HepG2 (cell line): ENCODE measurements around the gene YEATS4. TPM values are rescaled to one million over a fixed set of nuclear protein-coding genes. Genes with fewer than 3 reads are reported as not detected.

ENCODE experiments used
- AHR ChIP-seq: IDR thresholded peaks from 2 replicates; pipeline ENCODE4 v1.6.1; 2018; ENCODE audit warnings: missing genetic modification reagents, missing compliant biosample characterization
- ATF7 ChIP-seq, 2 experiments: fragments of 450-650 bp in 1 of 2; sonication (generic) in 1 of 2; formaldehyde crosslinking in 1 of 2; IDR thresholded peaks; 2 replicates each; pipeline versions ENCODE4 v1.4.0 to v1.6.1; 2016 to 2020; ENCODE audit warnings: antibody characterized with exemption in 1 of 2, mild to moderate bottlenecking in 1 of 2, missing genetic modification reagents in 1 of 2
- DZIP1 ChIP-seq: sonication (generic); formaldehyde crosslinking; IDR thresholded peaks from 2 replicates; pipeline ENCODE4 v1.5.0; 2020; ENCODE audit warnings: mild to moderate bottlenecking, missing genetic modification reagents
- HNRNPUL1 ChIP-seq: fragments of 200-400 bp; formaldehyde crosslinking; IDR thresholded peaks from 2 replicates; pipeline ENCODE4 v1.6.1; 2017; ENCODE audit warnings: low read depth, mild to moderate bottlenecking, low read length, moderate library complexity
- HOXA3 ChIP-seq: sonication (generic); formaldehyde crosslinking; IDR thresholded peaks from 2 replicates; pipeline ENCODE4 v1.5.0; 2020; ENCODE audit warnings: missing genetic modification reagents
- RORA ChIP-seq: sonication (generic); formaldehyde crosslinking; IDR thresholded peaks from 2 replicates; pipeline ENCODE4 v1.5.0; 2020; ENCODE audit warnings: mild to moderate bottlenecking, missing genetic modification reagents, moderate library complexity
- SAP130 ChIP-seq: IDR thresholded peaks from 2 replicates; pipeline ENCODE4 v1.6.1; 2016; ENCODE audit warnings: low read depth
- SNAI1 ChIP-seq: sonication (generic); formaldehyde crosslinking; IDR thresholded peaks from 2 replicates; pipeline ENCODE4 v1.5.0; 2020; ENCODE audit warnings: mild to moderate bottlenecking, missing genetic modification reagents, borderline replicate concordance
- TRAFD1 ChIP-seq: sonication (generic); formaldehyde crosslinking; IDR thresholded peaks from 2 replicates; pipeline ENCODE4 v1.5.1; 2020; ENCODE audit warnings: missing genetic modification reagents, mild to moderate bottlenecking, borderline replicate concordance
- ZBTB7A ChIP-seq: sonication (generic); formaldehyde crosslinking; IDR thresholded peaks from 2 replicates; pipeline ENCODE4 v1.8.0; 2022; ENCODE audit warnings: mild to moderate bottlenecking, missing genetic modification reagents
- ZNF160 ChIP-seq: sonication (generic); formaldehyde crosslinking; IDR thresholded peaks from 2 replicates; pipeline ENCODE4 v1.8.0; 2022; ENCODE audit warnings: mild to moderate bottlenecking, inconsistent platforms, missing genetic modification reagents
- ZNF234 ChIP-seq: sonication (generic); formaldehyde crosslinking; conservative IDR thresholded peaks from 2 replicates; pipeline ENCODE4 v1.5.1; 2020; ENCODE audit warnings: mild to moderate bottlenecking, missing genetic modification reagents
- ZNF296 ChIP-seq: sonication (generic); formaldehyde crosslinking; conservative IDR thresholded peaks from 2 replicates; pipeline ENCODE4 v1.5.0; 2020; ENCODE audit warnings: mild to moderate bottlenecking, missing genetic modification reagents
- ZNF350 ChIP-seq: sonication (generic); formaldehyde crosslinking; IDR thresholded peaks from 2 replicates; pipeline ENCODE4 v1.4.0; 2020; ENCODE audit warnings: mild to moderate bottlenecking, low read depth, missing genetic modification reagents, borderline replicate concordance
- ZNF460 ChIP-seq: sonication (generic); formaldehyde crosslinking; IDR thresholded peaks from 2 replicates; pipeline ENCODE4 v1.5.1; 2020; ENCODE audit warnings: missing genetic modification reagents, mild to moderate bottlenecking, borderline replicate concordance
- ZNF564 ChIP-seq: sonication (generic); formaldehyde crosslinking; IDR thresholded peaks from 2 replicates; pipeline ENCODE4 v1.8.1; 2023; ENCODE audit warnings: mild to moderate bottlenecking, missing genetic modification reagents
- ZNF607 ChIP-seq: sonication (generic); formaldehyde crosslinking; IDR thresholded peaks from 2 replicates; pipeline ENCODE4 v1.5.1; 2020; ENCODE audit warnings: missing genetic modification reagents, mild to moderate bottlenecking, borderline replicate concordance
- ZNF644 ChIP-seq: IDR thresholded peaks from 2 replicates; pipeline ENCODE4 v1.6.1; 2016; ENCODE audit warnings: low read depth
- ZNF720 ChIP-seq: sonication (generic); formaldehyde crosslinking; IDR thresholded peaks from 2 replicates; pipeline ENCODE4 v1.4.0; 2020; ENCODE audit warnings: missing genetic modification reagents
- ZNF777 ChIP-seq: sonication (generic); formaldehyde crosslinking; IDR thresholded peaks from 2 replicates; pipeline ENCODE4 v1.4.0; 2020; ENCODE audit warnings: missing genetic modification reagents
- ZNF850 ChIP-seq: sonication (generic); formaldehyde crosslinking; conservative IDR thresholded peaks from 2 replicates; pipeline ENCODE4 v1.9.0; 2021; ENCODE audit warnings: mild to moderate bottlenecking, missing genetic modification reagents
- ZSCAN12 ChIP-seq: sonication (generic); formaldehyde crosslinking; IDR thresholded peaks from 2 replicates; pipeline ENCODE4 v1.9.0; 2021; ENCODE audit warnings: mild to moderate bottlenecking, missing genetic modification reagents
- polyA plus RNA-seq, 8 experiments: library from polyadenylated mRNA; depleted of rRNA in 3 of 8; stranded (reverse) in 7 of 8; unstranded in 1 of 8; fragments of >200 nt; fragmentation: Illumina TruSeq in 4 of 8; extraction: Trizol in 4 of 8; gene quantifications; 2 replicates each; pipeline versions ENCODE4 v1.2.1 to v1.2.3, GENCODE V29; 2011 to 2016; ENCODE audit warnings: low read depth in 4 of 8, missing spikeins in 1 of 8, mixed read lengths in 1 of 8; ENCODE audit not compliant: insufficient read depth in 1 of 8
- total RNA-seq, 5 experiments: library from RNA; depleted of rRNA; stranded (reverse); fragments of >200 nt; fragmentation: Illumina TruSeq; extraction: Trizol; gene quantifications; 2 replicates each; pipeline ENCODE4 v1.2.3, GENCODE V29; 2016; ENCODE audit warnings: low read depth in 1 of 5
- TF ChIP-seq, protein P1 (sequence below), 2 experiments: IDR thresholded peaks; 2 replicates each; pipeline ENCODE4 v1.6.1; 2011 to 2012; ENCODE audit warnings: low read length in 2 of 2, borderline replicate concordance in 1 of 2, low read depth in 1 of 2, mild to moderate bottlenecking in 1 of 2, moderate library complexity in 1 of 2

Gene YEATS4
- total and polyA plus RNA-seq, 2 of the 13 experiments (the other 11 are each of a cell fraction or from before 2014, with no cell fraction given), result 16.8 to 45.0 TPM

DNA sequence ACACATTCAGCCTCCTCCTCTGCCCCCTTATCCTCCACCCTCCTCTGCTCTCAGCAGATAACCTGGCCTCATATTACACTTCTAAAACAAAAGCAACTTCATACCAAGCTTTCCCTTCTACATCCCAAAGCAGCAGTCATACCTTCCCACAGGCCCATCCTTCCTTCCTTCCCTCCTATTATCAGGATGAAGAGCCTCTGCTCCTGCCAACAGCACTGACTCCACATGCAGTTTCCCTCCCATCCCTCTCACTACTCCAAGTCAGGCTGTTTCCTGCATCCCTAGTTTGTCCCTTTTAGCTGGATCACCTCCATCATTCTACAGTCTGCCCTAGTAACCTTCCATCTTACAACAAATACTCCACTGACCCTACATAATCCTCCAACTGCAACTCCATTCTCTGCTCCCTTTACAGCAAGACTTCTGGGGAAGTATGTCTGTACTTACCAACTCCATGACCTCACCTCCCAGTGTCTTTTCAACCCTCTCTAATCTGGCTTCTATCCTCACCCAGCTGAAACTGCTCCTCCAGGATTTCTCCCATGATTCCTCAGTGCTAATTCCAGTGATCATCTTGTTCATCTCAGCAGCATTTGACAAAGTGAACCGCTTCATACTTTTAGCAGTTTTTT lies 4.9 kb upstream of the YEATS4 start (continued):
- TF ChIP-seq TRAFD1 (CRISPR knock-in tag) (no peak), HOXA3 (CRISPR knock-in tag) (peak; percentile 58), ZNF850 (CRISPR knock-in tag) (no peak), SAP130 (no peak; the same call in 1 of the 2 replicates), ZNF460 (CRISPR knock-in tag) (no peak), ATF7 (IDR thresholded peaks at IDR 0.05) (peak; percentile 47; the same call in 1 of the 2 replicates), ATF7 (CRISPR knock-in tag; IDR thresholded peaks at IDR 0.05) (peak; percentile 62; the same call in 1 of the 2 replicates), DZIP1 (CRISPR knock-in tag) (no peak), AHR (peak; percentile 76; the same call in 1 of the 2 replicates), ZNF564 (CRISPR knock-in tag) (peak; percentile 51; the same call in 1 of the 2 replicates), ZNF350 (CRISPR knock-in tag) (peak; percentile 66), ZNF720 (0 out of 2 replicates have a peak, but pooled peaks have one; percentile 45), ZNF234 (CRISPR knock-in tag) (no peak), SNAI1 (CRISPR knock-in tag) (no peak), RORA (CRISPR knock-in tag) (no peak), HNRNPUL1 (no peak), ZNF607 (CRISPR knock-in tag) (no peak), ZNF296 (CRISPR knock-in tag) (no peak), ZSCAN12 (CRISPR knock-in tag) (no peak), ZNF644 (no peak), ZNF777 (peak; percentile 65), ZNF160 (CRISPR knock-in tag) (peak; percentile 88), ZBTB7A (CRISPR knock-in tag) (no peak)
- TF ChIP-seq, protein P1, sequence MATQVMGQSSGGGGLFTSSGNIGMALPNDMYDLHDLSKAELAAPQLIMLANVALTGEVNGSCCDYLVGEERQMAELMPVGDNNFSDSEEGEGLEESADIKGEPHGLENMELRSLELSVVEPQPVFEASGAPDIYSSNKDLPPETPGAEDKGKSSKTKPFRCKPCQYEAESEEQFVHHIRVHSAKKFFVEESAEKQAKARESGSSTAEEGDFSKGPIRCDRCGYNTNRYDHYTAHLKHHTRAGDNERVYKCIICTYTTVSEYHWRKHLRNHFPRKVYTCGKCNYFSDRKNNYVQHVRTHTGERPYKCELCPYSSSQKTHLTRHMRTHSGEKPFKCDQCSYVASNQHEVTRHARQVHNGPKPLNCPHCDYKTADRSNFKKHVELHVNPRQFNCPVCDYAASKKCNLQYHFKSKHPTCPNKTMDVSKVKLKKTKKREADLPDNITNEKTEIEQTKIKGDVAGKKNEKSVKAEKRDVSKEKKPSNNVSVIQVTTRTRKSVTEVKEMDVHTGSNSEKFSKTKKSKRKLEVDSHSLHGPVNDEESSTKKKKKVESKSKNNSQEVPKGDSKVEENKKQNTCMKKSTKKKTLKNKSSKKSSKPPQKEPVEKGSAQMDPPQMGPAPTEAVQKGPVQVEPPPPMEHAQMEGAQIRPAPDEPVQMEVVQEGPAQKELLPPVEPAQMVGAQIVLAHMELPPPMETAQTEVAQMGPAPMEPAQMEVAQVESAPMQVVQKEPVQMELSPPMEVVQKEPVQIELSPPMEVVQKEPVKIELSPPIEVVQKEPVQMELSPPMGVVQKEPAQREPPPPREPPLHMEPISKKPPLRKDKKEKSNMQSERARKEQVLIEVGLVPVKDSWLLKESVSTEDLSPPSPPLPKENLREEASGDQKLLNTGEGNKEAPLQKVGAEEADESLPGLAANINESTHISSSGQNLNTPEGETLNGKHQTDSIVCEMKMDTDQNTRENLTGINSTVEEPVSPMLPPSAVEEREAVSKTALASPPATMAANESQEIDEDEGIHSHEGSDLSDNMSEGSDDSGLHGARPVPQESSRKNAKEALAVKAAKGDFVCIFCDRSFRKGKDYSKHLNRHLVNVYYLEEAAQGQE (IDR thresholded peaks at IDR 0.05; ENCODE audit: borderline replicate concordance in 1 of 2, low read depth in 1 of 2, low read length in 2 of 2), result 0 out of 4 replicates have a peak, but pooled peaks of 1 of the 2 experiments have one; percentile 36
